Measurements from ENCODE around the gene DBNDD1. TPM values are rescaled to one million over a fixed set of nuclear protein-coding genes. Genes with fewer than 3 reads are reported as not detected.
"Not testable (repeated sequence)": the region's sequence is repeated elsewhere in the genome, so short reads cannot be mapped to it uniquely, and the experiment has no call there.

DBNDD1 gene
- total and polyA plus RNA-seq, 2 experiments from 2014 or later = 5.5 to 18.2 TPM

- H3K27me3 ChIP-seq = no peaks in the 10 kb centered on the region
- no peaks in the 10 kb centered on the region for H4K20me1 ChIP-seq (ENCODE audit: insufficient read depth, poor library complexity, severe bottlenecking)
- no peaks in the 10 kb centered on the region for H3K9me3 ChIP-seq (ENCODE audit: low read depth)
- DNase-seq (ENCODE audit: low spot score) = no peak
- TF ChIP-seq EZH2 (IDR thresholded peaks at IDR 0.05; ENCODE audit: borderline replicate concordance) = no peak
- no peak for TF ChIP-seq EZH2phosphoT487 (IDR thresholded peaks at IDR 0.05; ENCODE audit: low read depth, severe bottlenecking, unreplicated experiment)
- TF ChIP-seq, protein P1, sequence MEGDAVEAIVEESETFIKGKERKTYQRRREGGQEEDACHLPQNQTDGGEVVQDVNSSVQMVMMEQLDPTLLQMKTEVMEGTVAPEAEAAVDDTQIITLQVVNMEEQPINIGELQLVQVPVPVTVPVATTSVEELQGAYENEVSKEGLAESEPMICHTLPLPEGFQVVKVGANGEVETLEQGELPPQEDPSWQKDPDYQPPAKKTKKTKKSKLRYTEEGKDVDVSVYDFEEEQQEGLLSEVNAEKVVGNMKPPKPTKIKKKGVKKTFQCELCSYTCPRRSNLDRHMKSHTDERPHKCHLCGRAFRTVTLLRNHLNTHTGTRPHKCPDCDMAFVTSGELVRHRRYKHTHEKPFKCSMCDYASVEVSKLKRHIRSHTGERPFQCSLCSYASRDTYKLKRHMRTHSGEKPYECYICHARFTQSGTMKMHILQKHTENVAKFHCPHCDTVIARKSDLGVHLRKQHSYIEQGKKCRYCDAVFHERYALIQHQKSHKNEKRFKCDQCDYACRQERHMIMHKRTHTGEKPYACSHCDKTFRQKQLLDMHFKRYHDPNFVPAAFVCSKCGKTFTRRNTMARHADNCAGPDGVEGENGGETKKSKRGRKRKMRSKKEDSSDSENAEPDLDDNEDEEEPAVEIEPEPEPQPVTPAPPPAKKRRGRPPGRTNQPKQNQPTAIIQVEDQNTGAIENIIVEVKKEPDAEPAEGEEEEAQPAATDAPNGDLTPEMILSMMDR (IDR thresholded peaks at IDR 0.05; ENCODE audit: poor library complexity) = no peak
- 91% methylated on average over 13 of the region's 13 CpGs for WGBS (ENCODE audit: low lambda C conversion rate, missing lambda C conversion rate)
- no peaks in the 10 kb centered on the region for H3K9me2 ChIP-seq (replicated peaks; ENCODE audit: insufficient read depth)
- H3K27ac ChIP-seq = no peak overlapping the region
- no peak overlapping the region for H3K4me2 ChIP-seq
- H3K4me1 ChIP-seq (ENCODE audit: insufficient read depth) = no peaks in the 10 kb centered on the region
- H3K36me3 ChIP-seq (replicated peaks; ENCODE audit: insufficient read depth, low read depth) = no peaks in the 10 kb centered on the region
- H3K79me2 ChIP-seq = no peaks in the 10 kb centered on the region
- no peak overlapping the region for H3K4me3 ChIP-seq
- no peak overlapping the region for H2AFZ ChIP-seq
Observed at GRCh38 chr16:90008708-90009145, 10.5 kb downstream of the DBNDD1 start.

DNA sequence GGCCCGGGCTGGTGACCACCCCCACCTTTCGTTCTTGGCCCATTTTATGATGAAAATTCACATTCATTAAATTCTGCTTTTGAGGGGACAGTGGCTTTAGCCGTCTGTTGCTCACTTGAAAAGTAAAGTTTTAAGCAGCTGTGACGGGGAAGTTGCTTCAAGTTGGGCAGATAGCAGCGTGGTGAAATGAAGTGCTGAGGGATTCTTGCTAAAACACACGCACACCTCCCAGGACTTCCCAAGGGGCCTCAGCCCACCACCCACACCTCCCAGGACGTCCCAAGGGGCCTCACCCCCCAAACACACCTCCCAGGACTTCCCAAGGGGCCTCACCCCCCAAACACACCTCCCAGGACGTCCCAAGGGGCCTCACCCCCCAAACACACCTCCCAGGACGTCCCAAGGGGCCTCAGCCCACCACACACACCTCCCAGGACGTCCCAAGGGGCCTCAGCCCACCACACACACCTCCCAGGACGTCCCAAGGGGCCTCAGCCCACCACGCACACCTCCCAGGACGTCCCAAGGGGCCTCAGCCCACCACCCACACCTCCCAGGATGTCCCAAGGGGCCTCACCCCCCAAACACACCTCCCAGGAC is 11.5 kb downstream of the DBNDD1 start:
- H3K4me1 ChIP-seq (ENCODE audit: insufficient read depth); H3K79me2 ChIP-seq; H3K9me2 ChIP-seq (replicated peaks; ENCODE audit: insufficient read depth); H3K27ac ChIP-seq; H3K27me3 ChIP-seq; DNase-seq (ENCODE audit: low spot score); H3K4me3 ChIP-seq; H3K9me3 ChIP-seq (ENCODE audit: low read depth); H3K36me3 ChIP-seq (replicated peaks; ENCODE audit: insufficient read depth, low read depth); H4K20me1 ChIP-seq (ENCODE audit: insufficient read depth, poor library complexity, severe bottlenecking); H2AFZ ChIP-seq; H3K4me2 ChIP-seq: not testable (repeated sequence)
- 80% methylated on average over 10 of the region's 13 CpGs for WGBS (ENCODE audit: low lambda C conversion rate, missing lambda C conversion rate)

DNA sequence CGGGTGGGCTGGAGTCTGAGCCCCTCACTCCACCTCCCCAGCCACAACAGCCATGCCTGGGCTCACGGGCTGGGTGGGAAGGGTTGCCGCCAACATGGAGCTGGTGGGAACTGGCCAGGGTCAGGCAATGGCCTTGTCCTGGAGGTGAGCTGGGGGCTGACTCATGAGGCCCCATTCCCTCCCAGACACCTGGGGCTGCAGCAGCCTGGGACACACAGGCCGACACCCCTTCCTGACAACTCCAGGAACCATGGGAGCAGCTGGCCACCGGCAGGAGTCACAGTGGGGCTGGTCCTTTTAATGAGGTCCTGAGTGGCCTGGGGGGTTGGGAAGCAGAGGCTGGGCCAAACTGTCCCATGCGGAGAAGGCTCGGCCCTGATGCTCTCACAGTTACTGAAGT is 12.2 kb downstream of the DBNDD1 start:
- Histone ChIP-seq H2AFZ (no peak overlapping the region), H3K27ac (no peak overlapping the region), H3K4me3 (no peak overlapping the region), H3K4me1 (ENCODE audit: insufficient read depth) (no peaks in the 10 kb centered on the region), H3K79me2 (no peaks in the 10 kb centered on the region), H3K4me2 (no peak overlapping the region), H3K36me3 (replicated peaks; ENCODE audit: insufficient read depth, low read depth) (no peaks in the 10 kb centered on the region), H3K9me2 (replicated peaks; ENCODE audit: insufficient read depth) (no peaks in the 10 kb centered on the region), H4K20me1 (ENCODE audit: insufficient read depth, poor library complexity, severe bottlenecking) (no peaks in the 10 kb centered on the region), H3K27me3 (no peaks in the 10 kb centered on the region), H3K9me3 (ENCODE audit: low read depth) (no peaks in the 10 kb centered on the region)
- DNase-seq (ENCODE audit: low spot score) = no peak
- WGBS (ENCODE audit: low lambda C conversion rate, missing lambda C conversion rate) = 93% methylated on average over 6 of the region's 7 CpGs
- TF ChIP-seq EZH2phosphoT487 (IDR thresholded peaks at IDR 0.05; ENCODE audit: low read depth, severe bottlenecking, unreplicated experiment) (no peak), EZH2 (IDR thresholded peaks at IDR 0.05; ENCODE audit: borderline replicate concordance) (no peak)
- TF ChIP-seq, protein P1 (IDR thresholded peaks at IDR 0.05; ENCODE audit: poor library complexity) = no peak

DNA sequence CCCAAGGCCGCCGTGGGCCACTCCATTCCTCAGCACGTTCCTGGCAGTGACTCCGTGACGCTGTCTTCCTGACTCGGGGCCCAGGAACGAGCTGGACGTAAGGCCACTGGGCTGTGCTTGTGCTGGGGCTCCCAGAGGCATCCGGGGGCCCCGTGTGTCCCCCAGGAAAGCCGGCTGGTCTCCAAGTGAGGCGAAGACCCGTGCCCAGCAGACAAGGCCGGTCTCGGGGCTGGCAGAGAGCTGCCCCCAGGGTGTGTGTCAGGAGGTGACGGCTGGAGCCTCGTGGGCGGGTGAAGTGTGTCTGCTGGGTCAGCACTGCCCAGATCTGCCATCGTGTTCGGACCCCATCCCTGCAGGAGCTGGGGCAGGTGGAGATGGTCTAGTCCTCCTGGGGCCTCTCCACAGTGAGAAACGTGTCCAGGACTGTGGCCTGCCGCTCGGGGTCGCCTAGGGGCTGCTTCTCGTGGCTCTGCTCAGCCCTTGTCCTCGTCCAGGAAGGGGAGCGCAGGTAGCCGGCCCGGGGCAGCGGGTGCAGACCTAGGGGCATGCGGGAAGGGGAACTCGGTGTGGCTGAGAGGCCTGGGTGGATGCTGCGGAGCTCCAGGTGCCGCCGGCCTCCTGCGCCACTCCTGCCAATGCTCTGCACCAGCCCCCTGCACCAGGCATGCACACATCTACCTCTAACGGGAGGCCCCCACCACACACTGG is 13.1 kb downstream of the DBNDD1 start:
- no peak for DNase-seq (ENCODE audit: low spot score)
- H3K4me2 ChIP-seq = no peak overlapping the region
- no peaks in the 10 kb centered on the region for H3K36me3 ChIP-seq (replicated peaks; ENCODE audit: insufficient read depth, low read depth)
- H3K4me3 ChIP-seq = no peak overlapping the region
- WGBS (ENCODE audit: low lambda C conversion rate, missing lambda C conversion rate) = 90% methylated on average over 37 of the region's 37 CpGs
- H3K27ac ChIP-seq = no peak overlapping the region
- H3K79me2 ChIP-seq = no peaks in the 10 kb centered on the region
- H3K9me3 ChIP-seq (ENCODE audit: low read depth) = no peaks in the 10 kb centered on the region
- no peaks in the 10 kb centered on the region for H3K9me2 ChIP-seq (replicated peaks; ENCODE audit: insufficient read depth)
- no peak overlapping the region for H2AFZ ChIP-seq
- H3K27me3 ChIP-seq = no peaks in the 10 kb centered on the region
- no peaks in the 10 kb centered on the region for H3K4me1 ChIP-seq (ENCODE audit: insufficient read depth)
- H4K20me1 ChIP-seq (ENCODE audit: insufficient read depth, poor library complexity, severe bottlenecking) = no peaks in the 10 kb centered on the region
- TF ChIP-seq EZH2phosphoT487 (IDR thresholded peaks at IDR 0.05; ENCODE audit: low read depth, severe bottlenecking, unreplicated experiment) = no peak
- no peak for TF ChIP-seq EZH2 (IDR thresholded peaks at IDR 0.05; ENCODE audit: borderline replicate concordance)
- TF ChIP-seq, protein P1 (IDR thresholded peaks at IDR 0.05; ENCODE audit: poor library complexity) = no peak

Measured in hepatocyte (in vitro differentiated cells).